Erythroblast (primary cell): Measurements from ENCODE around the gene WNT3A.

Experiments
- DNase-seq, 2 experiments: peaks; one replicate each; lab custom pipeline; 2025; lab: John Stamatoyannopoulos, UW
- GATA1 ChIP-seq: IDR thresholded peaks from 2 replicates; pipeline ENCODE4 v1.6.1; 2011; ENCODE audit warnings: low read depth, mild to moderate bottlenecking, control low read depth, low read length, moderate library complexity
- POLR2A ChIP-seq: IDR thresholded peaks from 2 replicates; pipeline ENCODE4 v1.6.1; 2011; ENCODE audit warnings: mild to moderate bottlenecking, low read length

WNT3A gene

DNA sequence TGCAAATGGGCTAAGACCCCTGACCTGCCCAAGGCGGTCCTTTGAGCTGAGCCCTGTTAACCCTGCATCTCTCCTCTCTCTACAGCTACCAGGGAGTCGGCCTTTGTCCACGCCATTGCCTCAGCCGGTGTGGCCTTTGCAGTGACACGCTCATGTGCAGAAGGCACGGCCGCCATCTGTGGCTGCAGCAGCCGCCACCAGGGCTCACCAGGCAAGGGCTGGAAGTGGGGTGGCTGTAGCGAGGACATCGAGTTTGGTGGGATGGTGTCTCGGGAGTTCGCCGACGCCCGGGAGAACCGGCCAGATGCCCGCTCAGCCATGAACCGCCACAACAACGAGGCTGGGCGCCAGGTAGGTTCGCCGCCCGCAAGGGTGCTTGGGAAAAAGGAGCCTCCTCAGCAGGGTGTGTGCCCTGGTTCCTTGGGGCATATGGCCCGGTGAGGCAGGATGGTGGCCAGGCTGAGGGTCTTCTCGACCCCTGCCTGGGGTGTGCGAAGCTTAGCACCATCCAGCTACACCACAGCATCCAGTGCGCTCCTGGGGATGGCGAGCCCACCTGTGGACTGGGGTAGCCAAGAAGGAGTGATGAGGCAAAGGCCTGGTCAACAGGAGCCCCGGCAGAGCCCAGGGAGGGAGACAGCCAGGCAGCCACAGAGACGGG is 43.9 kb downstream of the WNT3A start:
- no peak for TF ChIP-seq POLR2A
- DNase-seq = no peak

DNA sequence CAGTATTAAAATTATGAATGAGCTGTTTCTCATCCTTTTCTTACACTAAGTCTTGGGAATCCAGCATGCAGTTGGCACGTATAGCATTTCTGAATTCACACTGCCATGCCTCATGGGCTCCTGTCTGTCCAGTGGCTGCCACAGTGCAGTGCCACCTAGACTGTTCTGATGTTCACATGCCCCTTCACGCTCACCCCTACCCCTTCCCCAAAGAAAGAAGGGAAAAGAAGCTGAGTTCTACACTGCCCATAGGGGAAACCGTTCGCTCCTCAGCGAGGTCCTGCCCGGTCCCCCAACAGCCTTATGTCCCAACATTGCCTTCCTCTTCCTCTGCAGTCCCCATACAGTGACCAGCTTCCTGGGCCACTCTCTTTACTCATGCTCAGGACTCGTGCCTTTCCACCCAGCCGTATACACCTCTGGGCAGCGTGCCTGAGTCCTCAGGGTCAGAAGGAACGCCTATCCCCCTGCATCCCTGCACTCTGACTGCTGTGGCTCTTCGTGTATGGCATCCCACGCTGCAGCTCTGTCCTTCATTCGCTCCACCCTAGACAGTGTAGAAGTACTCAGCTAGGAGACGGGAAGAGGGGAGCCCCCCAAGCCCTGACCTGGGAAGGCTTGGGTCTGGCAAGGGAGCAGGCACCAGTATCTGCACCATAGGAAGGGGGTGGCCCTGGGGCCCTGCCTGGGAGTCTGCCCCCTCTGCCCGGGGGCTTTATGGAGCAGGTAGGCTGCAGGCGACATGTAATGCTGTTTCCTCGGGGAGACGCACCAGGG is 51.6 kb downstream of the WNT3A start:
- no peak for DNase-seq
- TF ChIP-seq GATA1 (no peak), POLR2A (no peak)

DNA sequence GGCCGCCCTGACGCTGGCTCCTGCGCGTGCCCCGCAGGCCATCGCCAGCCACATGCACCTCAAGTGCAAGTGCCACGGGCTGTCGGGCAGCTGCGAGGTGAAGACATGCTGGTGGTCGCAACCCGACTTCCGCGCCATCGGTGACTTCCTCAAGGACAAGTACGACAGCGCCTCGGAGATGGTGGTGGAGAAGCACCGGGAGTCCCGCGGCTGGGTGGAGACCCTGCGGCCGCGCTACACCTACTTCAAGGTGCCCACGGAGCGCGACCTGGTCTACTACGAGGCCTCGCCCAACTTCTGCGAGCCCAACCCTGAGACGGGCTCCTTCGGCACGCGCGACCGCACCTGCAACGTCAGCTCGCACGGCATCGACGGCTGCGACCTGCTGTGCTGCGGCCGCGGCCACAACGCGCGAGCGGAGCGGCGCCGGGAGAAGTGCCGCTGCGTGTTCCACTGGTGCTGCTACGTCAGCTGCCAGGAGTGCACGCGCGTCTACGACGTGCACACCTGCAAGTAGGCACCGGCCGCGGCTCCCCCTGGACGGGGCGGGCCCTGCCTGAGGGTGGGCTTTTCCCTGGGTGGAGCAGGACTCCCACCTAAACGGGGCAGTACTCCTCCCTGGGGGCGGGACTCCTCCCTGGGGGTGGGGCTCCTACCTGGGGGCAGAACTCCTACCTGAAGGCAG is 52.3 kb downstream of the WNT3A start:
- no peak for TF ChIP-seq POLR2A
- TF ChIP-seq GATA1 = no peak
- DNase-seq = peak in 1 of 2 experiments; percentile 20

DNA sequence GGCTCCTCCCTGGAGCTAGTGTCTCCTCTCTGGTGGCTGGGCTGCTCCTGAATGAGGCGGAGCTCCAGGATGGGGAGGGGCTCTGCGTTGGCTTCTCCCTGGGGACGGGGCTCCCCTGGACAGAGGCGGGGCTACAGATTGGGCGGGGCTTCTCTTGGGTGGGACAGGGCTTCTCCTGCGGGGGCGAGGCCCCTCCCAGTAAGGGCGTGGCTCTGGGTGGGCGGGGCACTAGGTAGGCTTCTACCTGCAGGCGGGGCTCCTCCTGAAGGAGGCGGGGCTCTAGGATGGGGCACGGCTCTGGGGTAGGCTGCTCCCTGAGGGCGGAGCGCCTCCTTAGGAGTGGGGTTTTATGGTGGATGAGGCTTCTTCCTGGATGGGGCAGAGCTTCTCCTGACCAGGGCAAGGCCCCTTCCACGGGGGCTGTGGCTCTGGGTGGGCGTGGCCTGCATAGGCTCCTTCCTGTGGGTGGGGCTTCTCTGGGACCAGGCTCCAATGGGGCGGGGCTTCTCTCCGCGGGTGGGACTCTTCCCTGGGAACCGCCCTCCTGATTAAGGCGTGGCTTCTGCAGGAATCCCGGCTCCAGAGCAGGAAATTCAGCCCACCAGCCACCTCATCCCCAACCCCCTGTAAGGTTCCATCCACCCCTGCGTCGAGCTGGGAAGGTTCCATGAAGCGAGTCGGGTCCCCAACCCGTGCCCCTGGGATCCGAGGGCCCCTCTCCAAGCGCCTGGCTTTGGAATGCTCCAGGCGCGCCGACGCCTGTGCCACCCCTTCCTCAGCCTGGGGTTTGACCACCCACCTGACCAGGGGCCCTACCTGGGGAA is 53.0 kb downstream of the WNT3A start:
- peak; percentile 47 to 51 for DNase-seq
- no peak for TF ChIP-seq POLR2A

DNA sequence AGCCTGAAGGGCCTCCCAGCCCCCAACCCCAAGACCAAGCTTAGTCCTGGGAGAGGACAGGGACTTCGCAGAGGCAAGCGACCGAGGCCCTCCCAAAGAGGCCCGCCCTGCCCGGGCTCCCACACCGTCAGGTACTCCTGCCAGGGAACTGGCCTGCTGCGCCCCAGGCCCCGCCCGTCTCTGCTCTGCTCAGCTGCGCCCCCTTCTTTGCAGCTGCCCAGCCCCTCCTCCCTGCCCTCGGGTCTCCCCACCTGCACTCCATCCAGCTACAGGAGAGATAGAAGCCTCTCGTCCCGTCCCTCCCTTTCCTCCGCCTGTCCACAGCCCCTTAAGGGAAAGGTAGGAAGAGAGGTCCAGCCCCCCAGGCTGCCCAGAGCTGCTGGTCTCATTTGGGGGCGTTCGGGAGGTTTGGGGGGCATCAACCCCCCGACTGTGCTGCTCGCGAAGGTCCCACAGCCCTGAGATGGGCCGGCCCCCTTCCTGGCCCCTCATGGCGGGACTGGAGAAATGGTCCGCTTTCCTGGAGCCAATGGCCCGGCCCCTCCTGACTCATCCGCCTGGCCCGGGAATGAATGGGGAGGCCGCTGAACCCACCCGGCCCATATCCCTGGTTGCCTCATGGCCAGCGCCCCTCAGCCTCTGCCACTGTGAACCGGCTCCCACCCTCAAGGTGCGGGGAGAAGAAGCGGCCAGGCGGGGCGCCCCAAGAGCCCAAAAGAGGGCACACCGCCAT is 53.8 kb downstream of the WNT3A start:
- DNase-seq = no peak
- TF ChIP-seq POLR2A (no peak), GATA1 (no peak)

DNA sequence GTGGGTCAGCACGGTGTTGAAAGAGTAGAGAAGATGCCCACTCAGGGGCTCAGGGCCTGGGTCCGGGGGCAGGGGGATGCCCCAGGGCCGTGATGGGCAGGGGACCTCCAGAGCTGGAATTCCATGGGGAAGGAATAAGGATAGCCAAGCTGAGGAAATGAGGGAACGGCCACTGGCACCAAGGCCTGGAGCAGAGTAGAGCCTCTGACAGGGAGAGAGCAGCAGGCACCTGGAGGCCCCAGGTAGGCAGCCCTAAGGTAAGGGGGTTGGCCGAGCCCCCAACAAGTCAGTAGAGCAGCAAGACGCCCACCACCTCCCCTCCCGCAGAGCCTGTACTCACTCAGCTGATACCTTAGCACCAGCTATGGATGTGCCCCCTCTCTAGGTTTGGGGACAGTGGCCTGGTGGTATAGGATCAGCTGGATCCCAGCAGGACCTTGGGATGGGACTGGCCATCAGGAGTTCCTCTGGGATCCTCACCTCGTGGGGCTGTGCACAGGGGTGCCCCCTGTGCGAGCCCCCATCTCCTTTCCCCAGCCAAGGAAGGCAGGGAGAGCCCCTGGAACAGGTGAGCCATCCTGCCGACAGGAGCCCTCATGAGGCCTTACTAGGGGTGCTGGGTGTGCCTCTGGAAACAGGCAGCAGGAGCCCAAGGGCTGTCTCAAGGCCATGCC is 54.8 kb downstream of the WNT3A start:
- no peak for DNase-seq
- no peak for TF ChIP-seq GATA1
- TF ChIP-seq POLR2A = no peak

DNA sequence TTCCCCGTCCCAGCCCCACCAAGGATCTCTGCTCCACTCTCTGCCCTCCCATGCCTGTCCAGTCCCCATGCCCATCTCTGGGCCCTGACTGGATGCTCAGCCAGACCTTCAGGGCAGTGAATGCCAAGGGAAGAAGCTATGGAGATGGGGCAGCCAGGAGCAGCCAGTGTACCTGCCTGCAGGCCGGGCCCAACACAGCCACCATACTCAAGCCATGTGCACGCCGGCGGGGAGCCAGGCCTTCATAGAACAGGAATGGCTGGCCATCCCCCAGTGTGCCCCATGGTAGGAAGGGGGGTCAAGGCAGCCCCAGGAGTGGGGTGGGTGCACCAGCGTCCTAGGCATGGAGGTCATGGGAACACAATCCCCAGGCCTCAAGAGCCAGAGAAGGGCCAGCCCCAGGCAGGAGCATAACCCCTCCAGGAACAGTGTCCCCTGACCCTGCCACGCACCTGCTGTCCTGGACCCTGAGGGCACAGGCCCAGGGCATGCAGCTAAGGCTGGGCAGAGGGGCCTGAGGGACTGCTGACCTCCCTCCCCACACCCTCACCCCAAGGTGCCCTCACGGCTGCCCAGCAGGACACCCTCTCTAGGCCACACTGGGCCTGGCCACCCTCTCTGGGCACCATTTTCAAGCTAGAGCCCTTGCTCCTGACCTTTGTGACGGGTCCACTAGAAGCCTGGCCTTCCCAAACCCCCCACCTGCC is 55.4 kb downstream of the WNT3A start:
- DNase-seq = no peak

DNA sequence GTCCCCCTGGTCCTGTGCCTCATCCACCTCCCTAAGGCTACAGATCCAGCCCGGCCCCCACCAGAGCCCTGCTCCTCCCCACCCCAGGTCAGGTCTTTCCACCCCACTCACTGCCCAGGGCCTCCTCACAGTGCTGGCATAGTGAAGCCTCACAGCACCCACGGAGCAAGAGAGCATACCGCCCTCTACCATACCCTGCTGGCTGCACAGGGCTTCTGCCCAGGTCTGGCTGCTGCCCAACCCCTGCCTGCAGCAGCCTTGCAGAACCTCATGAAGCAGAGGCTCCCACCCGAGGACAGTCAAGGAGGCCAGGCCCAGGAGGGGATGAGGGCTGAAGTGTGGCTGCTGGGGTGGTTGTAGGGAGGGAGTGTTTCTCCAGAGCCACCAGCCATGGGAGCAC is 56.0 kb downstream of the WNT3A start:
- TF ChIP-seq POLR2A (no peak), GATA1 (no peak)
- no peak for DNase-seq

More for the DNA sequence above, 55.4 kb downstream of the WNT3A start:
- no peak for TF ChIP-seq GATA1
- no peak for TF ChIP-seq POLR2A

DNA sequence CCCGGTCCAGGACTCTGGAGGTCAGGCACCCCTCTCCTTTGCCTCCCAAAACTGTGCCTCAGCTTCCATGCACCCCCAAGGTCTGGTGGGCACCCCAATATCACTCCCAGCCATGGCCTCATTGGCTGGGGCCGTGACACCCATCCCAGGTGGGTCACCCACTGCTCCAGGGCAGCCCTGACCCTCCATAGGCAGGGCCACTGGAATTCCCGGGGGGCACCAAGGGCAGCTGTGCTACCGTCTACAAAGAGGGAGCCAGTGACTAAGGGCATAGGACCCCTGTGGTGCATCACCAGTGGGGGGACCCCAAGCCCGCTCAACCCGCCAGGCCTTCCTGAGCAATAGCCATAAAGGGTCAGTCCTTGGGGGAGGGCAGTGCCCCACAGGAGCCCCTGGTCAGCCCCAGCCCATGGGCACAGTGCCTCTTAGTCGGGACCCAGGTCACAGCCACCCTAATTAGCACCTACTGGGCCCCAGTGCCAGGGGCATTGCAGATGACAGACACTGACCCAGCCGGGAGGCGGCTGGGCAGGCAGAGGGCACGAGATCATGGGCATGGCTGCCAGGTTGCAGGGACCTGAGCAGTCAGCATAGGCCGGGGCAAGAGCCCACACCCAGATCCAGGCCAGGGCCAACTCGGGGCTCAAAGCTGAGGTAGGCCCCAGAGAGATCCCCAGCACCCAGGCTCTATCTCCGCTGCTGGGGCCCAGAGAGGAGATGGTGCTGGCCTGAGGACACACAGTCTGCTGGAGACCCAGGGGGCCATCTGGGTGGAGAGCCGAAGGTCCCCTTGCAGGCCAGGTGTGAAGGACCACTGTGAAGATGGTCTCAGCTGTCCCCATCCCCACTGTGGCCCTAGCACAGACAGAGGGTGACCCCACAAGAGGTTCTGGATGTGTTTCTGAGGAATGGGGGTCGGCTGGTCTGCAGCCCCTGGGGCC is 56.7 kb downstream of the WNT3A start:
- DNase-seq = no peak
- TF ChIP-seq GATA1 = no peak
- TF ChIP-seq POLR2A = no peak

DNA sequence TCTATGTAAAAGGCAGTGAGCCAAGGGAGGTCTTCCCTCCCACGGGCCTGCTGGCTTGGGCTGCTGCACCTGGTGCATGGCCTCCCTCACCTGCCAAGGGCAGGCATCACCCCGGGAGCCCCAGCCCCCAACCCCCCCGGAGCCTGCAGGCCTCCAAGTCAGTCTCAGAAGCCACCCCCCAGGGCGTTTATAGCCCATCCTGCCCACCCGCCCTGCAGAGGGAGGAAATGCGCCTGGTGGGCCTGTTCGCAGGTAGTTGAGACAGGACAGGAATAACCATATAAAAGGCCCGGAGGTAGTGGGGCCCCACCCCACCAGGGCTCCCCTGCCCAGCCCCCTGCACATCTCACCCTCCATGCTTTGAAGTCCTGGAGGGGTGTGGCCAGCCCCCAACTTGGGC is 57.5 kb downstream of the WNT3A start:
- no peak for DNase-seq
- no peak for TF ChIP-seq POLR2A
- TF ChIP-seq GATA1 = no peak
